ENCODE data around the gene ADD1. TPM values are rescaled to one million over a fixed set of nuclear protein-coding genes. Genes with fewer than 3 reads are reported as not detected.

ADD1 gene
- polyA plus RNA-seq, 1 donor = 183 TPM

DNA sequence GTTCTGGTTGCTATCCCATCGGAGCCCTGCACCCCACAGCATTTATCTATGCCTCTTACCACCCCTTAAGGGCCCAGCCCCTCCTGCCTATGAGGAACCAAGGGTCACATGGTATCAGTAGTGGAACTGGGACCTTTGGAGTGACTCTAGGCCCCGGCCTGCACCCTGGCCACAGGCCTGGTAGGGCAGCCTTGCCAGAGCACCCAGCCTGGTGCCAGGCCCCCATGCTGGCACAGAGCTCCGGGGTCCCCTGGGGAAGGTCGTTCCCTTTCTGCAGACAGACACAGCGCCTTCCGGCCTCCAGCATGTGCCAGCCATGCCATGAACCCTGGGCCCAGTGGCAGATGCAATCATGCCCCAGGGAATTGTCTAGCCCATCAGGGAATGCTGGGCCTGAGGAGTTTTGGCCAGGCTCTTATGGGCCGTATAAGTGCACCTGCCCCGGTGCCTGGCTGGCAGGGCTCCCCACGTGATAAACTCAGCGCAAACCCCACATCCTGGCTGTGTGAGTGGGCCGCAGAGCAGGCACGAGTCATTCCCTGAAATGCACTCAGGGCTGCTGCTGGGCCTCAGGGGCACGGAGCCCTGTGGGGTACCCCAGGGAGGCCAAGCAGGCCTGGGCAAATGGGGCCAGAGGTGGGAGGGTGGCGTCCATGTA lies 19.8 kb upstream of the ADD1 start:
- Histone ChIP-seq H3K36me3 (ENCODE audit: control insufficient read depth, insufficient read depth, low read length) (peaks cover 71% of the 10 kb centered on the region), H3K27me3 (ENCODE audit: control insufficient read depth, insufficient read depth, low read length) (no peaks in the 10 kb centered on the region), H3K4me3 (ENCODE audit: low read length) (no peak overlapping the region), H3K9me3 (ENCODE audit: control insufficient read depth, low read depth, low read length) (no peaks in the 10 kb centered on the region), H3K4me1 (ENCODE audit: control insufficient read depth, insufficient read depth, low read length) (no peaks in the 10 kb centered on the region), H3K27ac (ENCODE audit: low read length) (no peak overlapping the region)
- no CpG with 5 or more reads among the region's 14 CpGs for WGBS (ENCODE audit: insufficient coverage, low lambda C conversion rate)
- peak in 1 of 2 donors; percentile 51 for DNase-seq

DNA sequence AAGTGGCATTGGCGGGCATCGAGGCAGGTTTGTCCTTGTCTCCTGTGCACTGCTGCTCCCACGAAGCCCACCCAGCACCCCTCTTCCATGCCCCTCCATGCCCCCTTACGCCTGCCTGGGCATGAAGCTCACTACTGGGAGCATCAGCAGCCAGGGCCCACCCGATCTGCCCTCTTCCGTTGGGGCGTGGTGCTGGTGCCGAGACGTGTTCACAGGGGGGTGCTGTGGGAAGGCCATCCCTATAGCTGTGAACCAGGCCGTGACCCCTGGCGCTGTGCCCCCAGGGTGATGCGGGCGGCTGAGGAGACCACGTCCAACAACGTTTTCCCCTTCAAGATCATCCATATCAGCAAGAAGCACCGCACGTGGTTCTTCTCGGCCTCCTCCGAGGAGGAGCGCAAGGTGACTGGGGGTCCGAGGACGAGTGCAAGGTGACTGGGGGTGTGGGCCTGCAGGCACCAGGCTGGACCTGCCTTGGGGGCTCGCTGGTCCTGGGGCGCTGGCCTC lies 19.3 kb upstream of the ADD1 start:
- Histone ChIP-seq H3K36me3 (ENCODE audit: control insufficient read depth, insufficient read depth, low read length) (peaks cover 75% of the 10 kb centered on the region), H3K9me3 (ENCODE audit: control insufficient read depth, low read depth, low read length) (no peaks in the 10 kb centered on the region), H3K27me3 (ENCODE audit: control insufficient read depth, insufficient read depth, low read length) (no peaks in the 10 kb centered on the region), H3K4me3 (ENCODE audit: low read length) (no peak overlapping the region), H3K4me1 (ENCODE audit: control insufficient read depth, insufficient read depth, low read length) (no peaks in the 10 kb centered on the region), H3K27ac (ENCODE audit: low read length) (no peak overlapping the region)
- no CpG with 5 or more reads among the region's 24 CpGs for WGBS (ENCODE audit: insufficient coverage, low lambda C conversion rate)
- DNase-seq = no peak

DNA sequence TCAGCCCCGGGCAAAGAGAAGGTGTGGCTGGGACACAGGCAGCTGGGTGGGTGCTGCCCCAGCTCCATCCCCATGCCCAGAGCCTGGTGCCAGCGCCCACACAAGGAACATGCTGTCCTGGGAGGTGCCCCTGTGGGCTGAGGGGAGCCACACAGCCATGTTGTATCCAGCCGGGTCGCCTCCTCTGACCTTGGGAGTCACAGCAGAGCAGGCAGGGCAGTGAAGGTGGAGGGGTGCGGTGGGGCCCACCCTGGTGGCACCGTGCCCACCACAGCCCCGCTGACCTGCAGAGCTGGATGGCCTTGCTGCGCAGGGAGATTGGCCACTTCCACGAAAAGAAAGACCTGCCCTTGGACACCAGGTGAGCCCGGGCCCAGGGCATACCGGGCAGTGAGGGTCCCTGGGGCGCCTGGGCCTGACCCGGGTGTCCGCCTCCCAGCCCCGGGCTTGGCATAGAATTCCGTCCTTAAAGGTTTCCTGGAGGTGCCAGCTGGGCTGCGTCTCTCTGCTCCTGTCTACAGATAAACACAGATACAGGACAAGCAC lies 18.7 kb upstream of the ADD1 start:
- H3K27ac ChIP-seq (ENCODE audit: low read length) = no peak overlapping the region
- DNase-seq = no peak
- H3K27me3 ChIP-seq (ENCODE audit: control insufficient read depth, insufficient read depth, low read length) = no peaks in the 10 kb centered on the region
- H3K4me3 ChIP-seq (ENCODE audit: low read length) = no peak overlapping the region
- H3K36me3 ChIP-seq (ENCODE audit: control insufficient read depth, insufficient read depth, low read length) = peaks cover 80% of the 10 kb centered on the region
- H3K9me3 ChIP-seq (ENCODE audit: control insufficient read depth, low read depth, low read length) = no peaks in the 10 kb centered on the region
- WGBS (ENCODE audit: insufficient coverage, low lambda C conversion rate) = no CpG with 5 or more reads among the region's 17 CpGs
- H3K4me1 ChIP-seq (ENCODE audit: control insufficient read depth, insufficient read depth, low read length) = no peaks in the 10 kb centered on the region

DNA sequence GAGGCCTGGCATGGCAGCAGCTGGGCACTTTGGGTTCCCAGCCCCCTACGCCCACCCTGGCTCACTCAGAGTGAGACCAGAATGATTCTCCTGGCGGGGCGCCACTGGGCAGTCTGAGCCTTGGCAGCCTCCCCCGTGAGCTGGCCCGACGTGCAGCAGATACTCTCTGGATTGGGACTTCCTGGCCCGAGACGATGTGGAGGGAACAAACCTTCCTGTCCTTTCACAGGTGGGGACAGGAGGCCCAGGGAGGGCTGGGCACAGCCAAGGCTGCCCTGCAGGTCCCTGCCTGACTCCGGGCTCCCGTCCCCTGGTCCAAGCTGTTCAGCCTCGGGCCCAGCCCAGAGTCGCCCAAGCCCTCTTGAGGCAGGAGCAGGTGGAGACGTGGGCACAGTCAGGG lies 17.9 kb upstream of the ADD1 start:
- peaks cover 83% of the 10 kb centered on the region for H3K36me3 ChIP-seq (ENCODE audit: control insufficient read depth, insufficient read depth, low read length)
- H3K27ac ChIP-seq (ENCODE audit: low read length) = no peak overlapping the region
- H3K4me3 ChIP-seq (ENCODE audit: low read length) = no peak overlapping the region
- no peak for DNase-seq
- no peaks in the 10 kb centered on the region for H3K27me3 ChIP-seq (ENCODE audit: control insufficient read depth, insufficient read depth, low read length)
- no peaks in the 10 kb centered on the region for H3K9me3 ChIP-seq (ENCODE audit: control insufficient read depth, low read depth, low read length)
- no peaks in the 10 kb centered on the region for H3K4me1 ChIP-seq (ENCODE audit: control insufficient read depth, insufficient read depth, low read length)
- no CpG with 5 or more reads among the region's 13 CpGs for WGBS (ENCODE audit: insufficient coverage, low lambda C conversion rate)

DNA sequence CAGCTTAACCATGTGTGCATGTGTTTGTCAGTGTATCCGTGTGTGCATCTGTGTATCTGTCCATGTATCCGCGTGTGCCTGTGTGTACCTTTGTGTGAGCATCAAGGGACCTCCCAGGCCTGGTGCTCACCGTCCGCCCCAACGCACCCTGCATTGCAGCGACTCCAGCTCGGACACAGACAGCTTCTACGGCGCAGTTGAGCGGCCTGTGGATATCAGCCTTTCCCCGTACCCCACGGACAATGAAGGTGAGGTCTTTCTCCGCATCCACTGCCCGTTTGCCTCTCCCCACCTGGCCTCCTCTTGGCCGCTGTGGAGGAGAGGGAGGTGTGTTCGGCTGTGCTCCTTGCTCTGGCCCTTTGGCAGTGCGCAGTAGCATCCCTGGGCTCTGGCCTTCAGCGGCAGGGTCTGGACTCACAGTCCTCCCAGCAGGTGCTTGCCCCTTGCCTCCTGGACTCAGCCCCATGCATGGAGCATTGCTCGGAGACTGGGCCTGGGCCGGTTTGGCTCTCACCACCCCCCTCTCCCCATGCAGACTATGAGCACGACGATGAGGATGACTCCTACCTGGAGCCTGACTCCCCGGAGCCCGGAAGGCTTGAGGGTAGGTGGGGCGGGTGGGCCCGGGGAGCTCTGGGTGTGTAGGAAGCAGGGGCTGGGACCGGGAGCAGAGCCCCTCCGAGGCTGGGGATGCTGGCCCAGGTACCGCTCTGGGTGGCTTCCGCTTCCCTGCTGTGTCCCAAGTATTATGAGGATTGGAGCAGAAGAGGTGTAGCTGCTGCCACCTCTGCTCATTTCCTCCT lies 16.4 kb upstream of the ADD1 start:
- no peak overlapping the region for H3K4me3 ChIP-seq (ENCODE audit: low read length)
- no peak overlapping the region for H3K27ac ChIP-seq (ENCODE audit: low read length)
- no peaks in the 10 kb centered on the region for H3K9me3 ChIP-seq (ENCODE audit: control insufficient read depth, low read depth, low read length)
- H3K27me3 ChIP-seq (ENCODE audit: control insufficient read depth, insufficient read depth, low read length) = no peaks in the 10 kb centered on the region
- DNase-seq = no peak
- peaks cover 89% of the 10 kb centered on the region for H3K36me3 ChIP-seq (ENCODE audit: control insufficient read depth, insufficient read depth, low read length)
- no peaks in the 10 kb centered on the region for H3K4me1 ChIP-seq (ENCODE audit: control insufficient read depth, insufficient read depth, low read length)
- WGBS (ENCODE audit: insufficient coverage, low lambda C conversion rate) = no CpG with 5 or more reads among the region's 31 CpGs

DNA sequence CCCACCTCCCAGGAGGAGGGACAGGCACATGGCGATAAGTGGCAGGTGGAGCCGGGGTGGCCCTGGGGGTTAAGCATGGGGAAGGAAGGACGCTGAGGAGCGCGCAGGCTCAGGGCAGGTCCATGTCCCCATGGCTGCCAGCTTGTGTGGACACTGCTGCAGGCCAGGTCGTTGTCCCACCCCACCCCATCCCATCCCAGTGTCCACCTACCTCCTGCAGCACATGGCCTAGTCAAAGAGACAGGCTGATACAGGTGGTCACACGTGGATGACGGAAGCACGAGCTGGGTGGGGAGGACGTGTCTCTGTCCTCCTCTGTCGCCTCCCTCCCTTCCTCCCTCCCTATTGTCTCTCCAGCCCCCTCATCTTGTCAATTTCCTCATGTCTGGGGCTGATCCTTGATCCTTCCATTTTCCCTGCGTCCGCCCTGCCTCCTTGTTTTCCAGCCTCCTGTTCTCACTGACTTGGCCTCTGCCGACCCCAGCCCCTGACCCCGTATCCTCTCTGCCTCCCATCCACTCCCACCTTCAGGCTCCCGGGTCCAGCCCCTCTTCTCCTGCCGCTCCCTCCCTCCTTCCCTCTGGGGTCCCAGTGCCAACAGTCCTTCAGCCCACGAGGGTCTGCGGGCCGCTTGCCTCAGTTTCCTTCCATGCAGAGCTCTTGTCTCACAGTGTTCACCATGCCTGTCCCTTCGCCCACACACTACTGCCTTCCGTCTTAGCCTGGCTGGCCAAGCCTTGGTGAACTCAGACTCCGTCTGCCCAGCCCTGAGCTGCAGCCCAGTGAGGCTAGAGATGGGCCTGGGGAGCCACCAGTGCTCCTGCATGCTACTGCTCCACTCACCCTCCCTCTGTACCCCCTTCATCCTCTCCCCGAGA lies 15.5 kb upstream of the ADD1 start:
- Histone ChIP-seq H3K9me3 (ENCODE audit: control insufficient read depth, low read depth, low read length) (no peaks in the 10 kb centered on the region), H3K4me1 (ENCODE audit: control insufficient read depth, insufficient read depth, low read length) (no peaks in the 10 kb centered on the region), H3K36me3 (ENCODE audit: control insufficient read depth, insufficient read depth, low read length) (peaks cover 88% of the 10 kb centered on the region), H3K27me3 (ENCODE audit: control insufficient read depth, insufficient read depth, low read length) (no peaks in the 10 kb centered on the region), H3K27ac (ENCODE audit: low read length) (no peak overlapping the region), H3K4me3 (ENCODE audit: low read length) (no peak overlapping the region)
- 50% methylated on average over 1 of the region's 24 CpGs for WGBS (ENCODE audit: insufficient coverage, low lambda C conversion rate)
- no peak for DNase-seq

DNA sequence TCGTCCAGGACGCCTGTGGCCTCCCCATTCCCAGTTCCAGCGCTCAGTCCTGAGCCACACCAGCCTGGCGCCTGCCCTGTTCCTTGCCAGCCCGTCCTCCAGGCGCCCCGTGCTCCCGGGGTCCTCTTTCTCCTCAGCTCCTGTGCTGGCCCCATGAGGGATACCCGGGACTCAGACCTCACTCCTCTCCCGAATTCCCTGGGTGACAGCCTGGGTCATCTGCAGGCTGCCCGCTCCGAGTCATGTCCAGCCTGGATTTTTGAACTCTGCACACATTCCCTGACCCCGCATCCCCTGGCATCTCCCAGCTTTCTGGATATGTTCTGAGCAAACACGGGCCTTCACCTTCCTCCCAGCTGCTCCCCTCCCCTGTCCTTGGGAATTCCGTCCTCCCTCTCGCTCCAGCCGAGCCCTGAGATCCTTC lies 14.9 kb upstream of the ADD1 start:
- no peak overlapping the region for H3K27ac ChIP-seq (ENCODE audit: low read length)
- no peak overlapping the region for H3K4me3 ChIP-seq (ENCODE audit: low read length)
- peaks cover 88% of the 10 kb centered on the region for H3K36me3 ChIP-seq (ENCODE audit: control insufficient read depth, insufficient read depth, low read length)
- H3K4me1 ChIP-seq (ENCODE audit: control insufficient read depth, insufficient read depth, low read length) = no peaks in the 10 kb centered on the region
- no peaks in the 10 kb centered on the region for H3K27me3 ChIP-seq (ENCODE audit: control insufficient read depth, insufficient read depth, low read length)
- no peak for DNase-seq
- no CpG with 5 or more reads among the region's 17 CpGs for WGBS (ENCODE audit: insufficient coverage, low lambda C conversion rate)
- no peaks in the 10 kb centered on the region for H3K9me3 ChIP-seq (ENCODE audit: control insufficient read depth, low read depth, low read length)

DNA sequence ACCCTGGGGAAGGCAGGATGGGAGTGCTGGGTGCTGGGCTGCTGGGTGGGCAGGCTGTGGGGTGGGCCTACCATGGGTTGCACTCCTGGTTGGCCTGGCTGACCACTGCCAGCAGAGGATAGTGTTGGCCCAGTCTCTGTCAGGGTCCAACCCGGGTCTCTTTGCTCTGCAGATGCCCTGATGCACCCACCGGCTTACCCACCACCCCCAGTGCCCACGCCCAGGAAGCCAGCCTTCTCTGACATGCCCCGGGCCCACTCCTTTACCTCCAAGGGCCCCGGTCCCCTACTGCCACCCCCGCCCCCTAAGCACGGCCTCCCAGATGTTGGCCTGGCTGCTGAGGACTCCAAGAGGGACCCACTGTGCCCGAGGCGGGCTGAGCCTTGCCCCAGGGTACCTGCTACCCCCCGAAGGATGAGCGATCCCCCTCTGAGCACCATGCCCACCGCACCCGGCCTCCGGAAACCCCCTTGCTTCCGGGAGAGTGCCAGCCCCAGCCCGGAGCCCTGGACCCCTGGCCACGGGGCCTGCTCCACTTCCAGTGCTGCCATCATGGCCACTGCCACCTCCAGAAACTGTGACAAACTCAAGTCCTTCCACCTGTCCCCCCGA lies 14.2 kb upstream of the ADD1 start:
- no peak for DNase-seq
- no peaks in the 10 kb centered on the region for H3K4me1 ChIP-seq (ENCODE audit: control insufficient read depth, insufficient read depth, low read length)
- no peaks in the 10 kb centered on the region for H3K27me3 ChIP-seq (ENCODE audit: control insufficient read depth, insufficient read depth, low read length)
- no peak overlapping the region for H3K4me3 ChIP-seq (ENCODE audit: low read length)
- no peaks in the 10 kb centered on the region for H3K9me3 ChIP-seq (ENCODE audit: control insufficient read depth, low read depth, low read length)
- no CpG with 5 or more reads among the region's 18 CpGs for WGBS (ENCODE audit: insufficient coverage, low lambda C conversion rate)
- no peak overlapping the region for H3K27ac ChIP-seq (ENCODE audit: low read length)
- H3K36me3 ChIP-seq (ENCODE audit: control insufficient read depth, insufficient read depth, low read length) = peaks cover 88% of the 10 kb centered on the region

DNA sequence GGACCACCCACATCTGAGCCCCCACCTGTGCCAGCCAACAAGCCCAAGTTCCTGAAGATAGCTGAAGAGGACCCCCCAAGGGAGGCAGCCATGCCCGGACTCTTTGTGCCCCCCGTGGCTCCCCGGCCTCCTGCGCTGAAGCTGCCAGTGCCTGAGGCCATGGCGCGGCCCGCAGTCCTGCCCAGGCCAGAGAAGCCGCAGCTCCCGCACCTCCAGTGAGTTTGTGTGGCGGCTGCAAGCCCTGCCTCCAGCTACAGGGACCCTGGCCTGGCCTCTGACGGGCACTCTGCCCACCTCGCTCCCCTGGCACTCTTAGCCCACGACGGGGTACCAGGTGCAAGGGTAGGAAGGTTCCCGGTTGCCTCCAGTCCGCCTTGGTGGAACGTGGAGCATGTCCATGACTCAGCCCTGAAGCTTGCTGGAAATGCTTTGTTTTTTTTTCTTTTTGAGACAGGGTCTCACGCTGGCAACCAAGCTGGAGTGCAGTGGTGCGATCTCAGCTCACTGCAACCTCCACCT lies 13.7 kb upstream of the ADD1 start:
- Histone ChIP-seq H3K36me3 (ENCODE audit: control insufficient read depth, insufficient read depth, low read length) (peaks cover 88% of the 10 kb centered on the region), H3K9me3 (ENCODE audit: control insufficient read depth, low read depth, low read length) (no peaks in the 10 kb centered on the region), H3K4me1 (ENCODE audit: control insufficient read depth, insufficient read depth, low read length) (no peaks in the 10 kb centered on the region), H3K27ac (ENCODE audit: low read length) (no peak overlapping the region), H3K4me3 (ENCODE audit: low read length) (no peak overlapping the region), H3K27me3 (ENCODE audit: control insufficient read depth, insufficient read depth, low read length) (no peaks in the 10 kb centered on the region)
- no peak for DNase-seq
- 100% methylated on average over 1 of the region's 19 CpGs for WGBS (ENCODE audit: insufficient coverage, low lambda C conversion rate)

Data from large intestine (tissue), 3 donors.